ENCODE data around the gene HIBADH.

DNA sequence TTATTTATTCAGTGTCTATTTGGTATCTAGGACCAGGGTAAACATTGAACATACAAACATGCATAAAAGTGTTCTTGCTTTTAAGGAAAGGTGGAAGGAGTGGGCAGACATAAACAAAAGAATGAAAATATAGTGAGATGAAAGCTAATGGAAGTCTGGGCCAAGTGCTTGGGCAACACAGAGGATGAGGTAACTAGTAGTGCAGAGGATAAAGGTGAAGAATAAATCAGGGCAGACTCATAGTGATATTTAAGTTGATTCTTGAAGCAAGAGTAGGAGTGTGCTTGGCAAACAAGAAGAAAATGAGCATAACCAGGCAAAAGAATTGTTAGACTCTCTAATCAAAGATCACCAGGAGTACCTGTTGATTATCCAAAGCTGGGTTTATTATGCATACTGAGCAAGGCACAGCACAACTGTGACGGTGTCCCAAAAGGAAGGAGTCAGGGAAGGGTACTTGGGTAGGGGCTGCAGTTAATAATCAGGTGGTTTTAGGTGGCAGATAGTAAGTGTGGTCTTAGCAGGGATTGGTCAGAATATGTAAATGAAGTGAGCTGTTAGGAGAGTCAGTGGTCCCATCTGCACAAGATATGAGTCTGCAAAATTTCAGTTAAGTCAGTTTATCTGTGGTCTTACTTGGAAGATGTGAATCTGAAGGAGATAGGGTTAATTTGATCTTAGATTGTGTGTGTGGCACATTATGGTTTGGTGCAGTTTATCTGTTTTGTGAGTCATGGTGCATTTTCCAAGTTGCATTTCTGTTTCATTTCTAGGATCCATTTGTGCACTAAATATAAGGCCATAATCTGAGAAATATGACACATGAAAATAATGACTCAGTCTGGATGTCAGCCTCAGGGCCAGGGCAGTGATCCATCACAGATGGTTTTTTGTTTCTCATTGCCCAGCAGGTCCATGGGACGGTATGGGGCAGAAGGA is 46.7 kb upstream of the HIBADH start:
- TF ChIP-seq, protein P1, sequence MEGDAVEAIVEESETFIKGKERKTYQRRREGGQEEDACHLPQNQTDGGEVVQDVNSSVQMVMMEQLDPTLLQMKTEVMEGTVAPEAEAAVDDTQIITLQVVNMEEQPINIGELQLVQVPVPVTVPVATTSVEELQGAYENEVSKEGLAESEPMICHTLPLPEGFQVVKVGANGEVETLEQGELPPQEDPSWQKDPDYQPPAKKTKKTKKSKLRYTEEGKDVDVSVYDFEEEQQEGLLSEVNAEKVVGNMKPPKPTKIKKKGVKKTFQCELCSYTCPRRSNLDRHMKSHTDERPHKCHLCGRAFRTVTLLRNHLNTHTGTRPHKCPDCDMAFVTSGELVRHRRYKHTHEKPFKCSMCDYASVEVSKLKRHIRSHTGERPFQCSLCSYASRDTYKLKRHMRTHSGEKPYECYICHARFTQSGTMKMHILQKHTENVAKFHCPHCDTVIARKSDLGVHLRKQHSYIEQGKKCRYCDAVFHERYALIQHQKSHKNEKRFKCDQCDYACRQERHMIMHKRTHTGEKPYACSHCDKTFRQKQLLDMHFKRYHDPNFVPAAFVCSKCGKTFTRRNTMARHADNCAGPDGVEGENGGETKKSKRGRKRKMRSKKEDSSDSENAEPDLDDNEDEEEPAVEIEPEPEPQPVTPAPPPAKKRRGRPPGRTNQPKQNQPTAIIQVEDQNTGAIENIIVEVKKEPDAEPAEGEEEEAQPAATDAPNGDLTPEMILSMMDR (IDR thresholded peaks at IDR 0.05) = no peak
- TF ChIP-seq POLR2AphosphoS5 (IDR thresholded peaks at IDR 0.05; ENCODE audit: low read depth, low read length) (no peak), SIN3A (IDR thresholded peaks at IDR 0.05; ENCODE audit: borderline replicate concordance, insufficient read depth, low read depth, low read length) (no peak), TCF7L2 (IDR thresholded peaks at IDR 0.05; ENCODE audit: low read depth, low read length) (no peak)
- TF ChIP-seq, protein P2, sequence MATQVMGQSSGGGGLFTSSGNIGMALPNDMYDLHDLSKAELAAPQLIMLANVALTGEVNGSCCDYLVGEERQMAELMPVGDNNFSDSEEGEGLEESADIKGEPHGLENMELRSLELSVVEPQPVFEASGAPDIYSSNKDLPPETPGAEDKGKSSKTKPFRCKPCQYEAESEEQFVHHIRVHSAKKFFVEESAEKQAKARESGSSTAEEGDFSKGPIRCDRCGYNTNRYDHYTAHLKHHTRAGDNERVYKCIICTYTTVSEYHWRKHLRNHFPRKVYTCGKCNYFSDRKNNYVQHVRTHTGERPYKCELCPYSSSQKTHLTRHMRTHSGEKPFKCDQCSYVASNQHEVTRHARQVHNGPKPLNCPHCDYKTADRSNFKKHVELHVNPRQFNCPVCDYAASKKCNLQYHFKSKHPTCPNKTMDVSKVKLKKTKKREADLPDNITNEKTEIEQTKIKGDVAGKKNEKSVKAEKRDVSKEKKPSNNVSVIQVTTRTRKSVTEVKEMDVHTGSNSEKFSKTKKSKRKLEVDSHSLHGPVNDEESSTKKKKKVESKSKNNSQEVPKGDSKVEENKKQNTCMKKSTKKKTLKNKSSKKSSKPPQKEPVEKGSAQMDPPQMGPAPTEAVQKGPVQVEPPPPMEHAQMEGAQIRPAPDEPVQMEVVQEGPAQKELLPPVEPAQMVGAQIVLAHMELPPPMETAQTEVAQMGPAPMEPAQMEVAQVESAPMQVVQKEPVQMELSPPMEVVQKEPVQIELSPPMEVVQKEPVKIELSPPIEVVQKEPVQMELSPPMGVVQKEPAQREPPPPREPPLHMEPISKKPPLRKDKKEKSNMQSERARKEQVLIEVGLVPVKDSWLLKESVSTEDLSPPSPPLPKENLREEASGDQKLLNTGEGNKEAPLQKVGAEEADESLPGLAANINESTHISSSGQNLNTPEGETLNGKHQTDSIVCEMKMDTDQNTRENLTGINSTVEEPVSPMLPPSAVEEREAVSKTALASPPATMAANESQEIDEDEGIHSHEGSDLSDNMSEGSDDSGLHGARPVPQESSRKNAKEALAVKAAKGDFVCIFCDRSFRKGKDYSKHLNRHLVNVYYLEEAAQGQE (IDR thresholded peaks at IDR 0.05; ENCODE audit: insufficient read depth in 1 of 2, low read depth in 2 of 2, low read length in 1 of 2) = no peak

Measured in Panc1 (cell line).